ENCODE measurements around the gene USP51. TPM values are rescaled to one million over a fixed set of nuclear protein-coding genes. Genes with fewer than 3 reads are reported as not detected.
"Not testable (repeated sequence)": the region's sequence is repeated elsewhere in the genome, so short reads cannot be mapped to it uniquely, and the experiment has no call there.

USP51 gene
- total RNA-seq, 1 donor from 2014 or later: 2.6 TPM

DNA sequence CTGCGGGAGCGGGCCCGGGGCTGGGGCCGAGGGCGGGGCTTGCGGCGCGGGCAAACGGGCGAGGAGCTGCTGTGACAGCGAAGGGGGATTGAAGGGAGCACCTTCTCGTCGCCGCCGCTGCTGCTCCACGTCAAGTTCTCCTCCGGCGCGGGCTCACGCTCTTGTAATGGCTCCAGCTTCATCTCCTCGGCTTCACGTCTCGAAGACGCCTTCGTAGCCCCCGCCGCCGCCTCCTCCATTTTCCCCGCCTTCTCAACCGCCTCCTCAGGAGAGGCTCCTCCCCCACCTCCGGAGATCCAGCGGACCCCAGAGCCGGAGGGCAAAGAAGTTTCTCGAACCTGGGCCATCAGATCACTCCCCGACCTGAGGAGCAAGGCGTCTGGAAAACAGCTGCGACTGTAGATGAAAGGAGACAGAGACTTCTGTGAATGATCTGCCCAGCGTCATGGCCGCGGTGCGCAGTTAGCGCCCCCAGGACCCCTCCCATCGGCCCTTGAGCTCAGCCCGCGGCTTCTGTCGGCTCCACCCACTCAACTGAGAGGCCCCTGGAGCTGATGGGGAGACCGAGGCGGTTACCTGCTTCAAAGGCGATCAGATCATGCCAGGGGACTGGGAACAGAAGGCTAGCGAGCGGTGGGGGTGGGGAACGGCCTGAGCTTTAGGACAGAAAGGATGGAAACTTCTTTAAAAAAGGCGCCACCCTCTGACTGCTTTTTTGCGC is 895 bp downstream of the USP51 start:
- Mint-ChIP-seq H3K4me1 (ENCODE audit: low read depth) (peaks cover 9% of the 10 kb centered on the region), H3K27me3 (ENCODE audit: low read depth) (no peaks in the 10 kb centered on the region), H3K9me3 (no peaks in the 10 kb centered on the region), H3K36me3 (ENCODE audit: low read depth) (peaks cover 5% of the 10 kb centered on the region), H3K4me3 (ENCODE audit: low read depth) (peak overlapping the region; percentile 95), H3K27ac (peak overlapping the region; percentile 97)
- intact Hi-C loops (cut with micrococcal nuclease): no loop called here
- DNase-seq (ENCODE audit: low spot score): peak; percentile 57

DNA sequence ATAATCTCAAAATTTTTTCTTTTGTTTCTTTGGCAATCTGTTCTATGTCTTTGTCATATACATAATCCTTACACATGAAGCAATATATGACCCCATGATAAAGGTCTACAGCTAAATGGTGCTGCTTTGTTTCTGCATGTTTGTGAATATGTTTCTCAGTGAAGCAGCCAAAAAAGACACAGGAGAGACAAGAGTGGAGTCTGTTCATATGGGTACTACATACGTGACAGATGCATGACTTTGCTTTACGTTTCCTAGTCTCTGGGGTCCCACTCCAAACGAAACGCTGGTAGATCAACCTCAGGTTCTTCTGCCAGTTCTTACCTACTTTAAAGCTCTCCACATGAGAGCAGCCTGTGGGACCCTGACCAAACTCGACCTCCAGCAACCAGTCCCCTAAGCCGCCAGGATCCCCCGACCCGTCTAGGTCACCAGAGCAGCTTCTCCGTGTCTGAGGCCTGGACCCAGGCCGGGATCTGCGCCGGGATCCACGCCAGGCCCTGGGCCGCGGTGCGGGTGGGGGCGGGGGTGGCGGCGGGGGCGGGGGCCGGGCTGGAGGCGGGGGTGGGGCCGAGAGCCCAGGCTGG is 1.5 kb downstream of the USP51 start:
- DNase-seq (ENCODE audit: low spot score): no peak
- intact Hi-C loops (cut with micrococcal nuclease): no loop called here
- H3K36me3 Mint-ChIP-seq (ENCODE audit: low read depth): peaks cover 5% of the 10 kb centered on the region
- H3K4me3 Mint-ChIP-seq (ENCODE audit: low read depth): peak overlapping the region; percentile 72
- H3K4me1 Mint-ChIP-seq (ENCODE audit: low read depth): peaks cover 9% of the 10 kb centered on the region
- peak overlapping the region; percentile 75 for H3K27ac Mint-ChIP-seq
- no peaks in the 10 kb centered on the region for H3K27me3 Mint-ChIP-seq (ENCODE audit: low read depth)
- H3K9me3 Mint-ChIP-seq: no peaks in the 10 kb centered on the region

- peak overlapping the region; percentile 12 for H3K27ac Mint-ChIP-seq
- H3K9me3 Mint-ChIP-seq: no peaks in the 10 kb centered on the region
- intact Hi-C loops (cut with micrococcal nuclease): no loop called here
- peaks cover 5% of the 10 kb centered on the region for H3K36me3 Mint-ChIP-seq (ENCODE audit: low read depth)
- no peaks in the 10 kb centered on the region for H3K27me3 Mint-ChIP-seq (ENCODE audit: low read depth)
- no peak for DNase-seq (ENCODE audit: low spot score)
- H3K4me3 Mint-ChIP-seq (ENCODE audit: low read depth): no peak overlapping the region
- peaks cover 9% of the 10 kb centered on the region for H3K4me1 Mint-ChIP-seq (ENCODE audit: low read depth)
Measured at GRCh38 chrX:55487143-55487542, 2.5 kb downstream of the USP51 start.

- Mint-ChIP-seq H3K4me1 (ENCODE audit: low read depth) (peaks cover 9% of the 10 kb centered on the region), H3K36me3 (ENCODE audit: low read depth) (peaks cover 5% of the 10 kb centered on the region), H3K27me3 (ENCODE audit: low read depth) (no peaks in the 10 kb centered on the region), H3K27ac (no peak overlapping the region), H3K9me3 (no peaks in the 10 kb centered on the region), H3K4me3 (ENCODE audit: low read depth) (no peak overlapping the region)
- no peak for DNase-seq (ENCODE audit: low spot score)
- intact Hi-C loops (cut with micrococcal nuclease): no loop called here
Measured at GRCh38 chrX:55486736-55487135, 2.9 kb downstream of the USP51 start.

DNA sequence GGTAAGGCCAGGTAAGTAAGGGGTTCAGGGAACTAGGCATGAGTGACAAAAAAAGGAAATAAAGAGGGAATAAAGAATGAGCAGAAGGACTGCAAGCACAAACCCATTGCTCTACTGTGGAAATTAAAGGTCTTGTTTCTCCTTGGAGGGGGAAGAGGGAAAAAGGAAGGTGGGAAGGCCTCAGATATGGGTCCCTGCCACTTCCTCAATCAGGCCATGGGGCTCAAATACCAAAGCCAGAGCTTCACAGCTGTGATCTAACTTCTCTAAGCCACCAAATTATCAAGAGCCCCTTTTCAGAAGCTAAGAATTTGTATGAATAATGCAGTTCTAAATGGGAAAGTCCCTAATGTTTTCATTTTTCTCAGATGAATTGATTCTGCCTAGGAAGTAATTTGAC is 4.7 kb downstream of the USP51 start:
- peaks cover 5% of the 10 kb centered on the region for H3K36me3 Mint-ChIP-seq (ENCODE audit: low read depth)
- no peaks in the 10 kb centered on the region for H3K9me3 Mint-ChIP-seq
- H3K27ac Mint-ChIP-seq: no peak overlapping the region
- peaks cover 7% of the 10 kb centered on the region for H3K4me1 Mint-ChIP-seq (ENCODE audit: low read depth)
- DNase-seq (ENCODE audit: low spot score): no peak
- intact Hi-C loops (cut with micrococcal nuclease): no loop called here
- H3K4me3 Mint-ChIP-seq (ENCODE audit: low read depth): no peak overlapping the region
- no peaks in the 10 kb centered on the region for H3K27me3 Mint-ChIP-seq (ENCODE audit: low read depth)

GRCh38 chrX:55480390-55481062 is 9.1 kb downstream of the USP51 start:
- H3K27me3 Mint-ChIP-seq (ENCODE audit: low read depth): no peaks in the 10 kb centered on the region
- intact Hi-C loops (cut with micrococcal nuclease): no loop called here
- H3K27ac Mint-ChIP-seq: no peak overlapping the region
- no peaks in the 10 kb centered on the region for H3K36me3 Mint-ChIP-seq (ENCODE audit: low read depth)
- no peaks in the 10 kb centered on the region for H3K4me1 Mint-ChIP-seq (ENCODE audit: low read depth)
- DNase-seq (ENCODE audit: low spot score): no peak
- H3K4me3 Mint-ChIP-seq (ENCODE audit: low read depth): no peak overlapping the region
- no peaks in the 10 kb centered on the region for H3K9me3 Mint-ChIP-seq

GRCh38 chrX:55479956-55480355 is 9.7 kb downstream of the USP51 start:
- H3K36me3 Mint-ChIP-seq (ENCODE audit: low read depth); H3K4me1 Mint-ChIP-seq (ENCODE audit: low read depth); H3K4me3 Mint-ChIP-seq (ENCODE audit: low read depth); DNase-seq (ENCODE audit: low spot score); H3K27ac Mint-ChIP-seq; H3K27me3 Mint-ChIP-seq (ENCODE audit: low read depth); intact Hi-C loops (cut with micrococcal nuclease); H3K9me3 Mint-ChIP-seq: not testable (repeated sequence)

DNA sequence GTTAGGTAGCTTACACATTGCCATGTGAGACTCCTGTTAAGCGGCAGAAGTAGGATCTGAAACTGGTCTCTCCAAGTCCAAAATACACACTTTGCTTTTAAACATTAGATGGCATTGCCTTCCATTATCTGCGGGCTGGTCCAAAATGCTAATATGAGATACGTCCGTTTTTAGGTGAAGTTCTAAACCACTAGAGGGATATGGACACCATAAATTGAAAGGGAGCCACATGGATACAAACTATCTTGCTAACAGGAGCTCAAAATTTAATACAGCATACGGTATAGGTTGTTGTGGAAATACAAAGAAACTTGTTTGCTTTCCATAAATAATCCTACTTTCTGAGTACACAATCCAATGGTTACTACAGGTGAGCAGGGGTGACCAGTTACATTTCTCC is 23.9 kb downstream of the USP51 start:
- H3K36me3 Mint-ChIP-seq (ENCODE audit: low read depth); H3K4me3 Mint-ChIP-seq (ENCODE audit: low read depth); H3K27me3 Mint-ChIP-seq (ENCODE audit: low read depth); H3K4me1 Mint-ChIP-seq (ENCODE audit: low read depth); DNase-seq (ENCODE audit: low spot score); H3K27ac Mint-ChIP-seq; intact Hi-C loops (cut with micrococcal nuclease); H3K9me3 Mint-ChIP-seq: not testable (repeated sequence)

DNA sequence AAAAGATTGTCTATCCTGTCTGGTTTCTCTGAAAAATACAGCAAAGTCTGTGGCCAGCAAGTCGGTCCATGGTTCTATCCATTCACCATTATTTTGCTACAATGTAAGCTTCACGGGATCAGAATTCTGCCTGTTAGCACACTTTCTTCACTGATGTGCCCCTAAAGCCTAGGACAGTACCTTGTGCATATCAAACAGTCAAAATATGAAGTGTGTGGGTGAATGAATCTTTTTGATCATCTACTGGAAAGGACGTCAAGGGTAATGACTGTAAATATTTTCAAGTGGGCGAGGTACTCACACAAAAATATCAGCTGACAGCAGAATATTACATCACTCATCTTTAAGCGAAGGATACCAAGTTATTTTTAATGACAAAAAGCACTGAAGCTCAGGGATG is 24.5 kb downstream of the USP51 start:
- H3K36me3 Mint-ChIP-seq (ENCODE audit: low read depth); H3K27ac Mint-ChIP-seq; DNase-seq (ENCODE audit: low spot score); H3K4me1 Mint-ChIP-seq (ENCODE audit: low read depth); H3K27me3 Mint-ChIP-seq (ENCODE audit: low read depth); H3K4me3 Mint-ChIP-seq (ENCODE audit: low read depth); intact Hi-C loops (cut with micrococcal nuclease); H3K9me3 Mint-ChIP-seq: not testable (repeated sequence)

DNA sequence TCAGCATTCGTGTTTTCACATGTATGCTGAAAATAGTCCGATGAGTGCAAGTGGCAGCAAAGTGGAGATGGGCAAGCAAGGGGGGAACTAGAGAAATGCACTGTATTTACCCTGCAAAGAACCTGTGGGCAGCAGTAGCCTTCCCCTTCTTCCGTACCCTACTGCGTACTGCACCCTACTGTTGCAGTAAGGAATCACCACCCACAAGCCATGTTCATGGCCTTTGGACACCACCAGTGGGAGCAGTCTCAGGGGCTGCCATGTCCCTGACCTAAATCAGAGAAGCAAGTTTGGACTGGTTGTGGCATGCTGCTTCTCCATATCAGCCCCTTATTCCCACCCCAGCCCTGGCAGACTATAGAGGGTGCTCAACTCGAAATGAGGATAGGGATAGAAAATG is 25.6 kb downstream of the USP51 start:
- H3K27ac Mint-ChIP-seq; H3K4me3 Mint-ChIP-seq (ENCODE audit: low read depth); H3K36me3 Mint-ChIP-seq (ENCODE audit: low read depth); intact Hi-C loops (cut with micrococcal nuclease); DNase-seq (ENCODE audit: low spot score); H3K27me3 Mint-ChIP-seq (ENCODE audit: low read depth); H3K4me1 Mint-ChIP-seq (ENCODE audit: low read depth); H3K9me3 Mint-ChIP-seq: not testable (repeated sequence)

GRCh38 chrX:55459926-55460325 is 29.7 kb downstream of the USP51 start:
- H3K27me3 Mint-ChIP-seq (ENCODE audit: low read depth); H3K4me1 Mint-ChIP-seq (ENCODE audit: low read depth); H3K27ac Mint-ChIP-seq; intact Hi-C loops (cut with micrococcal nuclease); H3K4me3 Mint-ChIP-seq (ENCODE audit: low read depth); H3K9me3 Mint-ChIP-seq; H3K36me3 Mint-ChIP-seq (ENCODE audit: low read depth); DNase-seq (ENCODE audit: low spot score): not testable (repeated sequence)

- H3K4me1 Mint-ChIP-seq (ENCODE audit: low read depth); H3K27ac Mint-ChIP-seq; H3K27me3 Mint-ChIP-seq (ENCODE audit: low read depth); H3K36me3 Mint-ChIP-seq (ENCODE audit: low read depth); intact Hi-C loops (cut with micrococcal nuclease); DNase-seq (ENCODE audit: low spot score); H3K9me3 Mint-ChIP-seq; H3K4me3 Mint-ChIP-seq (ENCODE audit: low read depth): not testable (repeated sequence)
Measured at GRCh38 chrX:55459426-55459825, 30.2 kb downstream of the USP51 start.

DNA sequence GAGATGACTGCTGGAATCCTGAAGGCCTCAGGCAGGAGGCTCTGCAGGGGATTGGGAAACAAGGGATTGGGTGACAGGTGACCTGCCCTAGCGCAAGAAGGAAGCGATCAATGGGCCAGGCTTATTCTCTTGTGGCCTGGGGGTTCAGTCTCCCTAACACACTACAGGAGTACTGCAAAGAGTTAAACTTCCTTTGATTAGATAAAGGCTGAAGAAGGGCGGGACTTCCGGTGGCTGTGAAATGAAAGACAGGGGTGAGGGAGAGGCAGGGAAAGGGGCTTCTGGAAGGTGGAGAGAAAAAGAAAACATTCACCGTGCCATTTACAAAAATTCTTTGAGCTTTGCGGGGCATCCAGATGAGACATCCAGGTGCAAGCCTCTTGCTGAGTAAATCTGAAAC is 33.9 kb downstream of the USP51 start:
- H3K4me1 Mint-ChIP-seq (ENCODE audit: low read depth); H3K36me3 Mint-ChIP-seq (ENCODE audit: low read depth); H3K9me3 Mint-ChIP-seq; H3K27me3 Mint-ChIP-seq (ENCODE audit: low read depth); H3K27ac Mint-ChIP-seq; intact Hi-C loops (cut with micrococcal nuclease); DNase-seq (ENCODE audit: low spot score); H3K4me3 Mint-ChIP-seq (ENCODE audit: low read depth): not testable (repeated sequence)

Data from activated T-helper 2 cell treated with anti-CD3 and anti-CD28 coated beads, Interferon-gamma antibody, Interleukin-2, Interleukin-4, amounts not matched to agents 10 μg/mL and 5 μg/mL and 100 μg/mL, durations not matched to agents 14 hours and 24 hours and 36 hours (primary cell).